Stomach (tissue), 9 donors: ENCODE data around the gene CLEC4G. TPM values are rescaled to one million over a fixed set of nuclear protein-coding genes. Genes with fewer than 3 reads are reported as not detected.

Experiments
- DNase-seq, 2 donors: peaks; one replicate each; pipeline versions ENCODE4 v3.0.0 to v3.0.0-alpha.2; 2013 to 2019
- H3K27ac ChIP-seq, 5 donors: fragments of 200-600 bp in 4 of 5; sonication (generic) in 4 of 5; one replicate each; pipeline ENCODE4 v1.5.1; 2013 to 2019; ENCODE audit warnings: mild to moderate bottlenecking in 1 of 5, moderate library complexity in 1 of 5
- H3K27me3 ChIP-seq, 3 donors: fragments of 200-600 bp; sonication (generic); one replicate each; pipeline ENCODE4 v1.5.1; 2017 to 2019; ENCODE audit warnings: mixed run types in 1 of 3
- H3K36me3 ChIP-seq, 4 donors: fragments of 200-600 bp; sonication (generic); 1 replicate in 3 of 4; 2 replicates in 1 of 4; pipeline ENCODE4 v1.5.1; 2016 to 2019
- H3K4me1 ChIP-seq, 4 donors: fragments of 200-600 bp; sonication (generic); one replicate each; pipeline ENCODE4 v1.5.1; 2016 to 2019
- H3K4me3 ChIP-seq, 4 donors: fragments of 200-600 bp; sonication (generic) in 3 of 4; one replicate each; pipeline ENCODE4 v1.5.1; 2016 to 2019; ENCODE audit warnings: mild to moderate bottlenecking in 1 of 4
- H3K9me3 ChIP-seq, 4 donors: fragments of 200-600 bp; sonication (generic); one replicate each; pipeline ENCODE4 v1.5.1; 2016 to 2019
- CTCF ChIP-seq, 7 experiments: fragments of 450-650 bp in 4 of 7; fragments of 200-600 bp in 3 of 7; sonication (generic) in 3 of 7; IDR thresholded peaks; one replicate each; pipeline ENCODE4 v1.5.1; 2016 to 2019; ENCODE audit warnings: antibody characterized with exemption in 7 of 7, control low read depth in 2 of 7, mild to moderate bottlenecking in 1 of 7
- EP300 ChIP-seq: sonication (generic); formaldehyde crosslinking; IDR thresholded peaks from one replicate; pipeline ENCODE4 v1.6.1; 2017; ENCODE audit warnings: antibody characterized with exemption
- POLR2A ChIP-seq, 4 donors: fragments of 450-650 bp; IDR thresholded peaks; one replicate each; pipeline ENCODE4 v1.6.1; 2016; ENCODE audit warnings: antibody characterized with exemption in 4 of 4, control low read depth in 2 of 4, mild to moderate bottlenecking in 1 of 4, moderate library complexity in 1 of 4
- POLR2AphosphoS5 ChIP-seq, 3 donors: sonication (generic); formaldehyde crosslinking; IDR thresholded peaks; one replicate each; pipeline ENCODE4 v1.6.1; 2016; ENCODE audit warnings: antibody characterized with exemption in 3 of 3
- WGBS, 5 donors: extraction: QIAGEN DNeasy Blood & Tissue Kit in 3 of 5; methylation state at CpG; one replicate each; pipeline versions ENCODE4 v1.1.5 to v1.1.7; 2013 to 2018; 5-methylcytosine and 5-hydroxymethylcytosine counted together
- intact Hi-C: fragments of 100-400 bp; cut with DNase I; formaldehyde crosslinking; loops from one replicate; pipeline ENCODE4 v1.15.1; 2023; ENCODE audit warnings: low total_unique reads
- polyA plus RNA-seq, 3 donors: library from polyadenylated mRNA; stranded (reverse); fragments of 200-250 nt; gene quantifications; one replicate each; pipeline ENCODE4 v1.2.3, GENCODE V29; 2013
- total RNA-seq, 5 donors: library from RNA; depleted of rRNA; stranded (reverse); fragments of >200 nt; gene quantifications; one replicate each; pipeline versions ENCODE4 v1.1.0 to v1.2.3, GENCODE V29; 2014 to 2016
- donor health status: healthy with polysubstance abuse.
- donor health status: Bipolar disorder and iron deficiency.
- donor health status: healthy.

CLEC4G gene
- total and polyA plus RNA-seq, 8 donors: 0.25 to 1.2 (median 0.69) TPM; not detected in 4

- 37 to 46% (median 41%) methylated on average over 24 to 30 of the region's 30 CpGs for WGBS, 5 donors
- TF ChIP-seq POLR2A (IDR thresholded peaks at IDR 0.05): no peak
- no peak for TF ChIP-seq POLR2AphosphoS5 (IDR thresholded peaks at IDR 0.05)
- TF ChIP-seq CTCF (IDR thresholded peaks at IDR 0.05): no peak
- no peak for TF ChIP-seq EP300
- DNase-seq: peak in 1 of 2 donors; percentile 57
- H3K27ac ChIP-seq: peak overlapping the region in 2 of 5 donors; percentile 8 to 66
- no peaks in the 10 kb centered on the region for H3K9me3 ChIP-seq
- intact Hi-C loops: no loop called here
- H3K27me3 ChIP-seq: peaks cover 0 to 54% (median 25%) of the 10 kb centered on the region in 3 donors
- peaks cover 7 to 22% (median 21%) of the 10 kb centered on the region in 4 donors for H3K36me3 ChIP-seq
- H3K4me1 ChIP-seq: peaks cover 0 to 28% (median 24%) of the 10 kb centered on the region in 4 donors
- peak overlapping the region in 2 of 4 donors; percentile 20 to 24 for H3K4me3 ChIP-seq
Measured at GRCh38 chr19:7678971-7679751, 52.7 kb downstream of the CLEC4G start.

Other genes starting within 250 kb of the CLEC4G start
- gene PEX11G, start 243.1 kb downstream of the CLEC4G start, total RNA-seq: 1 to 10 TPM in 2 of 5 donors, not detected in 3; 3.9 to 5.2 TPM
- gene PEX11G, start 243.1 kb downstream of the CLEC4G start, polyA plus RNA-seq: 1 to 10 TPM; 5.5 to 8.8 (median 5.8) TPM
- gene ZNF358, start 216.0 kb downstream of the CLEC4G start, total RNA-seq: 100 to 1,000 TPM in 1 of 5 donors, 10 to 100 TPM in 3, 1 to 10 TPM in 1; 6.2 to 304 (median 84.0) TPM
- gene ZNF358, start 216.0 kb downstream of the CLEC4G start, polyA plus RNA-seq: 10 to 100 TPM; 68.0 to 75.8 (median 72.4) TPM
- 10 to 100 TPM in 3 of 5 donors, 1 to 10 TPM in 2; 5.1 to 56.6 (median 18.3) TPM for gene MCOLN1, start 209.5 kb downstream of the CLEC4G start, total RNA-seq
- 10 to 100 TPM; 13.3 to 25.5 (median 19.2) TPM for gene MCOLN1, start 209.5 kb downstream of the CLEC4G start, polyA plus RNA-seq
- gene PNPLA6, start 196.4 kb downstream of the CLEC4G start, total RNA-seq: 100 to 1,000 TPM in 2 of 5 donors, 10 to 100 TPM in 3; 15.2 to 357 (median 70.1) TPM
- 10 to 100 TPM; 31.3 to 38.4 (median 38.0) TPM for gene PNPLA6, start 196.4 kb downstream of the CLEC4G start, polyA plus RNA-seq
- 100 to 1,000 TPM in 1 of 5 donors, 10 to 100 TPM in 3, 1 to 10 TPM in 1; 5.5 to 232 (median 43.8) TPM for gene CAMSAP3, start 136.2 kb downstream of the CLEC4G start, total RNA-seq
- 10 to 100 TPM; 17.0 to 21.5 (median 21.1) TPM for gene CAMSAP3, start 136.2 kb downstream of the CLEC4G start, polyA plus RNA-seq
- 100 to 1,000 TPM in 1 of 5 donors, 10 to 100 TPM in 4; 24.6 to 106 (median 40.7) TPM for gene XAB2, start 102.6 kb downstream of the CLEC4G start, total RNA-seq
- 10 to 100 TPM; 43.2 to 57.5 (median 53.6) TPM for gene XAB2, start 102.6 kb downstream of the CLEC4G start, polyA plus RNA-seq
- 10 to 100 TPM in 3 of 5 donors, 1 to 10 TPM in 1, under 1 TPM in 1; 0.89 to 33.2 (median 10.1) TPM for gene PET100, start 102.3 kb downstream of the CLEC4G start, total RNA-seq
- 100 to 1,000 TPM; 115 to 197 (median 188) TPM for gene PET100, start 102.3 kb downstream of the CLEC4G start, polyA plus RNA-seq
- gene PCP2, start 98.4 kb downstream of the CLEC4G start, total RNA-seq: 1 to 10 TPM in 1 of 5 donors, not detected in 4; 2.7 TPM
- gene PCP2, start 98.4 kb downstream of the CLEC4G start, polyA plus RNA-seq: 1 to 10 TPM; 3.7 to 9.3 (median 4.3) TPM
- gene STXBP2, start 95.0 kb downstream of the CLEC4G start, total RNA-seq: 100 to 1,000 TPM in 4 of 5 donors, 10 to 100 TPM in 1; 46.6 to 734 (median 167) TPM
- 100 to 1,000 TPM in 2 of 3 donors, 10 to 100 TPM in 1; 90.1 to 145 (median 130) TPM for gene STXBP2, start 95.0 kb downstream of the CLEC4G start, polyA plus RNA-seq
- gene RETN, start 63.1 kb downstream of the CLEC4G start, total RNA-seq: 1 to 10 TPM in 1 of 5 donors, not detected in 4; 9.6 TPM
- 10 to 100 TPM in 1 of 3 donors, 1 to 10 TPM in 1, not detected in 1; 6.2 to 41.4 TPM for gene RETN, start 63.1 kb downstream of the CLEC4G start, polyA plus RNA-seq
- 1 to 10 TPM in 1 of 5 donors, under 1 TPM in 2, not detected in 2; 0.37 to 7.0 (median 0.43) TPM for gene MCEMP1, start 55.0 kb downstream of the CLEC4G start, total RNA-seq
- 1 to 10 TPM in 2 of 3 donors, under 1 TPM in 1; 0.65 to 9.1 (median 1.2) TPM for gene MCEMP1, start 55.0 kb downstream of the CLEC4G start, polyA plus RNA-seq
- gene TRAPPC5, start 51.3 kb downstream of the CLEC4G start, total RNA-seq: 10 to 100 TPM in 3 of 5 donors, 1 to 10 TPM in 2; 4.5 to 20.6 (median 15.1) TPM
- 100 to 1,000 TPM; 108 to 203 (median 134) TPM for gene TRAPPC5, start 51.3 kb downstream of the CLEC4G start, polyA plus RNA-seq
- 1 to 10 TPM in 1 of 5 donors, not detected in 4; 1.5 TPM for gene FCER2, start 30.0 kb downstream of the CLEC4G start, total RNA-seq
- gene FCER2, start 30.0 kb downstream of the CLEC4G start, polyA plus RNA-seq: under 1 TPM in 1 of 3 donors, not detected in 2; 0.48 TPM
- 10 to 100 TPM in 2 of 5 donors, 1 to 10 TPM in 3; 1.8 to 51.9 (median 7.1) TPM for gene CD209, start 15.4 kb upstream of the CLEC4G start, total RNA-seq
- 1 to 10 TPM in 2 of 3 donors, under 1 TPM in 1; 0.38 to 3.4 (median 2.0) TPM for gene CD209, start 15.4 kb upstream of the CLEC4G start, polyA plus RNA-seq
- 1 to 10 TPM in 1 of 5 donors, not detected in 4; 1.8 TPM for gene CLEC4M, start 31.1 kb upstream of the CLEC4G start, total RNA-seq
- gene CLEC4M, start 31.1 kb upstream of the CLEC4G start, polyA plus RNA-seq: not detected
- 10 to 100 TPM in 2 of 5 donors, 1 to 10 TPM in 3; 4.9 to 31.6 (median 9.3) TPM for gene EVI5L, start 98.1 kb upstream of the CLEC4G start, total RNA-seq
- 1 to 10 TPM; 5.1 to 8.2 (median 7.8) TPM for gene EVI5L, start 98.1 kb upstream of the CLEC4G start, polyA plus RNA-seq
- under 1 TPM in 1 of 5 donors, not detected in 4; 0.18 TPM for gene PRR36, start 142.3 kb upstream of the CLEC4G start, total RNA-seq
- gene PRR36, start 142.3 kb upstream of the CLEC4G start, polyA plus RNA-seq: under 1 TPM; 0.45 to 0.61 (median 0.50) TPM
- 10 to 100 TPM in 1 of 5 donors, 1 to 10 TPM in 2, under 1 TPM in 1, not detected in 1; 0.58 to 12.5 (median 2.5) TPM for gene LRRC8E, start 156.4 kb upstream of the CLEC4G start, total RNA-seq
- 1 to 10 TPM in 2 of 3 donors, under 1 TPM in 1; 0.93 to 2.1 (median 1.7) TPM for gene LRRC8E, start 156.4 kb upstream of the CLEC4G start, polyA plus RNA-seq
- 10 to 100 TPM in 4 of 5 donors, 1 to 10 TPM in 1; 4.1 to 52.2 (median 11.0) TPM for gene MAP2K7, start 171.8 kb upstream of the CLEC4G start, total RNA-seq
- gene MAP2K7, start 171.8 kb upstream of the CLEC4G start, polyA plus RNA-seq: 10 to 100 TPM; 13.5 to 27.5 (median 15.9) TPM
- gene TGFBR3L, start 182.7 kb upstream of the CLEC4G start, total RNA-seq: not detected
- 1 to 10 TPM in 1 of 3 donors, not detected in 2; 1.5 TPM for gene TGFBR3L, start 182.7 kb upstream of the CLEC4G start, polyA plus RNA-seq
- gene SNAPC2, start 188.2 kb upstream of the CLEC4G start, total RNA-seq: 10 to 100 TPM in 3 of 5 donors, 1 to 10 TPM in 2; 2.3 to 18.3 (median 12.2) TPM
- gene SNAPC2, start 188.2 kb upstream of the CLEC4G start, polyA plus RNA-seq: 10 to 100 TPM; 15.0 to 22.8 (median 17.7) TPM
- gene CTXN1, start 194.0 kb upstream of the CLEC4G start, total RNA-seq: 10 to 100 TPM in 1 of 5 donors, 1 to 10 TPM in 3, not detected in 1; 1.3 to 58.5 (median 3.8) TPM
- gene CTXN1, start 194.0 kb upstream of the CLEC4G start, polyA plus RNA-seq: 1 to 10 TPM in 2 of 3 donors, under 1 TPM in 1; 0.92 to 7.7 (median 1.2) TPM
- 100 to 1,000 TPM in 2 of 5 donors, 10 to 100 TPM in 3; 41.0 to 123 (median 88.1) TPM for gene TIMM44, start 211.6 kb upstream of the CLEC4G start, total RNA-seq
- 10 to 100 TPM; 44.6 to 55.9 (median 49.4) TPM for gene TIMM44, start 211.6 kb upstream of the CLEC4G start, polyA plus RNA-seq